ENCODE data around the gene SNRPD3. TPM values are rescaled to one million over a fixed set of nuclear protein-coding genes. Genes with fewer than 3 reads are reported as not detected.

SNRPD3 gene
- total RNA-seq (2021; fragmentation: NEBNext Ultra II Directional; extraction: Animal tissue kit (Norgen Biotek cat#: 25700)) = 100 to 1,000 TPM in 5 of 6 experiments, 10 to 100 TPM in 1; 98.9 to 108 (median 104) TPM
- long read RNA-seq, transcript SNRPD3-201 (4 exons, 1,763 nt) = major isoform, 104 of 125 reads
- long read RNA-seq, partial matches to known transcripts = 10 of 125 reads
- long read RNA-seq, other reads (novel, unspliced or antisense) = 11 of 125 reads

DNA sequence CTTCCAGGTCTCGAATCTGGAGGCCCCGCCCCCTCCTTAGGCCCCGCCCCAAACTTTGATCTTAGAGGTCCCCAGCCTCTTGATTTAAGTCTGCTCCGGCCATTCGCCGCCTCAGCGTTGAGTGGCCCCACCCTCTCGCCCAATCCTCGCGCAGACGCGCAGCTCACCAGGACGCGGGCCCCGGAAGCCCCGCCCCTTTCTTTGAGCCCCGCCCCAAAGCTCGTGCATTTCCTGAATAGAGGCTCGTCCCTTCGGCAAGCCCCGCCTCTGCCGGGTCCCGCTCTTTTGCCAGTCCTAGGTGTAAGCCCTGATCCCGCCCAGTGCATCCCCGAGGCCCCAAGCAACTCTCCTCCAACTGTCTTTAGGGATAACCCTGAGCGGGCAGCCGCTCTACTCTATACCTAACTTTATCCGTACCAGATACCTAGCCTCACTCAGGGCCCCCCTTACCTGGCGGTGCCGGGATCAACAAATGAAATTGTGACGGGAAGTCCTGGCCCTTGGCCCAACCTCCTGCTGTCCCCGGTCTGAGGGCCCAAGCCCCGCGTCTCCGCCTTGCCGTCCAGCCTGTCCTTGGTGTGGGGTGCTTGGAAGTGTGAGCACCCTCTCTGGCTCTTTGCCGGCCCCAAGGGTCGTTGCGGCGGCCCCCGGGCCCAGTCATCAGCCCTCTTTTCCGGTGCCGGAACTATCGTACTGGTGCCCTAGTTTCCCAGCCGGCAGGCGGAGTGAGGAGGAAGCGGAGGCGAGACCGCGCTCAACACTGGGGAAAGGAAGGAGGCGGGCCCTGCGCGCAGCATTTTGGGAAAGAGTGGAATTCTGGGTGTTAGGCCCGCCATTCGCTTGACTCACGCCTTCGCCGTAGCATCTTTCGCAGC, at the start of gene SNRPD3:
TSS of gene SNRPD3 (plus strand) at position 835 of the 875 bp plus-strand sequence. CDS start 1,676 bp downstream, outside the sequence.
- peaks cover 3% of the 10 kb centered on the region for H3K27me3 Mint-ChIP-seq (ENCODE audit: insufficient read depth)
- DNase-seq = peak; percentile 98

DNA sequence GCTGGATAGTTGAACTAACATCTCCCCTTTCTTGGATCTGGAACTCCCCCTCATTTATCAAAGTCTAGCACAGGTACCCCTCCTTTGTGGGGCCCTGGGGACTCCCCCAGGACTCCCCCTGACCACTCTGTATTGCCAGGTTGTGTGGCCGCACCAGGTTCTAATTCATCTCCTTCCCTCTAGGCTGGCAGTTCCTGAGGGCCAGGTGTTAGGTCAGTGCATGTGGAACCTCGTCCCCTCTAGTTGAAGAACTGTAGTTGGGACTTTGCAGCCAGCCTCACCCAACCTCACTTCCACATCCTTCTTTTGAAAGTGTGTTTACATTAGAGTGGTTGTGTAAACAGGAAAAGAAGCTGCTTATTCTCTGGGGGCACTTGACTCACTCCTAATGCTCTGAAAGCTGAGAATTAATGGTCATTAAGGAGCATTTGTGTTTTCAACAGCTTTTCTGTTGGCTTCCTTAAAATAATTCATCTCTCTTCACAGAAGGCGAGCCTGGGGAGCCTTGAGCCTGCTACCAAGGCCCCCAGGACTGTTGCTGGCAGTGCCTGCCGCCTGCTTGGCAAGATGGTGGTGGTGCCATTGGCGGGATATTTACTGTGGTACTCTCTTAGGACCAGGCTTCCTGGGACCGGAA, 48.9 kb upstream of the SNRPD3 start:
- Mint-ChIP-seq H3K27ac (no peak overlapping the region), H3K4me3 (no peak overlapping the region), H3K9me3 (no peaks in the 10 kb centered on the region), H3K27me3 (ENCODE audit: insufficient read depth) (peaks cover 15% of the 10 kb centered on the region), H3K36me3 (ENCODE audit: low read depth) (no peaks in the 10 kb centered on the region), H3K4me1 (ENCODE audit: low read depth) (peaks cover 49% of the 10 kb centered on the region)
- TF ChIP-seq, protein P1, sequence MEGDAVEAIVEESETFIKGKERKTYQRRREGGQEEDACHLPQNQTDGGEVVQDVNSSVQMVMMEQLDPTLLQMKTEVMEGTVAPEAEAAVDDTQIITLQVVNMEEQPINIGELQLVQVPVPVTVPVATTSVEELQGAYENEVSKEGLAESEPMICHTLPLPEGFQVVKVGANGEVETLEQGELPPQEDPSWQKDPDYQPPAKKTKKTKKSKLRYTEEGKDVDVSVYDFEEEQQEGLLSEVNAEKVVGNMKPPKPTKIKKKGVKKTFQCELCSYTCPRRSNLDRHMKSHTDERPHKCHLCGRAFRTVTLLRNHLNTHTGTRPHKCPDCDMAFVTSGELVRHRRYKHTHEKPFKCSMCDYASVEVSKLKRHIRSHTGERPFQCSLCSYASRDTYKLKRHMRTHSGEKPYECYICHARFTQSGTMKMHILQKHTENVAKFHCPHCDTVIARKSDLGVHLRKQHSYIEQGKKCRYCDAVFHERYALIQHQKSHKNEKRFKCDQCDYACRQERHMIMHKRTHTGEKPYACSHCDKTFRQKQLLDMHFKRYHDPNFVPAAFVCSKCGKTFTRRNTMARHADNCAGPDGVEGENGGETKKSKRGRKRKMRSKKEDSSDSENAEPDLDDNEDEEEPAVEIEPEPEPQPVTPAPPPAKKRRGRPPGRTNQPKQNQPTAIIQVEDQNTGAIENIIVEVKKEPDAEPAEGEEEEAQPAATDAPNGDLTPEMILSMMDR (IDR thresholded peaks at IDR 0.05) = no peak
- DNase-seq = peak; percentile 23

More for the DNA sequence above, at the start of gene SNRPD3:
- Mint-ChIP-seq H3K36me3 (ENCODE audit: low read depth) (peaks cover 34% of the 10 kb centered on the region), H3K27ac (peak within 1 kb of the TSS; percentile 97), H3K9me3 (no peaks in the 10 kb centered on the region), H3K4me1 (ENCODE audit: low read depth) (peaks cover 51% of the 10 kb centered on the region), H3K4me3 (peak within 1 kb of the TSS; percentile 97)
- TF ChIP-seq, protein P1 (IDR thresholded peaks at IDR 0.05) = peak; percentile 44; the same call in 1 of the 2 replicates

GRCh38 chr22:24507716-24508115, 48.1 kb upstream of the SNRPD3 start:
- H3K36me3 Mint-ChIP-seq (ENCODE audit: low read depth) = no peaks in the 10 kb centered on the region
- no peaks in the 10 kb centered on the region for H3K9me3 Mint-ChIP-seq
- H3K4me3 Mint-ChIP-seq = no peak overlapping the region
- H3K27me3 Mint-ChIP-seq (ENCODE audit: insufficient read depth) = peaks cover 15% of the 10 kb centered on the region
- peaks cover 46% of the 10 kb centered on the region for H3K4me1 Mint-ChIP-seq (ENCODE audit: low read depth)
- TF ChIP-seq, protein P1 (IDR thresholded peaks at IDR 0.05) = no peak
- no peak for DNase-seq
- no peak overlapping the region for H3K27ac Mint-ChIP-seq

DNA sequence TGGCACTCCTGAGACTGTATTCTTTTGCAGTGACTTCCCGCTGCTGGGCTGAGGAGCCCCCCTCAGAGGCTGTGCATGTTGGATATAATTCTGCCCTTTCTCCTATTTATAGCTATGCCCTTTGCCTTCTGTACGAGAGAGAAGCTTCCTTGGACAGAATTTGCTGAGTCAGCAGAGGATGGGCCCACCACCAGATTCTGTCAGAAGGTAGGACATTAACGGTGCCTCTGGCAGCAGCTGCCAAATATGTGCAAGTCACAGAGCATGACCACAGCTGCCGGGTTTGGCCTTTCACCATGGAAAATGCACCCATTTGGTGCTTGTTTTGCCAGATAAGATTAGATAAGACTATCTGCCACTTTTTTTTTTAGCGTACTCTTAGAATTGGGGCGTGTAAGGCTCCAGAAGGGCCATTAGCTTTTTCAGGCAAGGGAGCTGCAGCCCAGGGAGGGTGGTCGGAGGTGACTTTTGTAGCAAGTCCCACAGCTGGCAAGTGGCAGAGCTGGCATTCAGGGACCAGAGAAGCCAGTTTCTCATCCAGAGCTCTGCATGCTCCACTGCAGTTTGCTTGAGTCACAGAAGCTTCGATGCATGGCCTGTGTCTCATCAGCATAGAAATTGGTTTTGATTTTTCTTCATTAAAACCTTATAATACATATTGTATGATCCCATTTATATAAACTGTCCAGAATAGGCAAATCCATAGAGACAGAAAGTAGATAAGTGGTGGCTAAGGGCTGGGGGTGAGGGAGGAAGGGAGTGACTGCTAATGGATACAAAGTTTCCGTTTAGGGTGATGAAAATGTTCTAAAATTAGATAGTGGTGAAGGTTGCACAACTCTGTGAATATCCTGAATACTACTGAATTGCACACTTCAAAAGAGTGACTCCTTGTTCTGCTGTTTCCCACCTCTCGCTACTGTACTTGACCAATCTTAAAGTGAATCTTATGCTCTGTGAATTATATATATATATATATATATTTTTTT, 44.9 kb upstream of the SNRPD3 start:
- peaks cover 37% of the 10 kb centered on the region for H3K4me1 Mint-ChIP-seq (ENCODE audit: low read depth)
- TF ChIP-seq, protein P1 (IDR thresholded peaks at IDR 0.05) = no peak
- H3K9me3 Mint-ChIP-seq = no peaks in the 10 kb centered on the region
- peak; percentile 13 for DNase-seq
- no peak overlapping the region; the same call in 1 of the 2 replicates for H3K4me3 Mint-ChIP-seq
- H3K27ac Mint-ChIP-seq = no peak overlapping the region
- no peaks in the 10 kb centered on the region for H3K36me3 Mint-ChIP-seq (ENCODE audit: low read depth)
- H3K27me3 Mint-ChIP-seq (ENCODE audit: insufficient read depth) = peaks cover 16% of the 10 kb centered on the region

DNA sequence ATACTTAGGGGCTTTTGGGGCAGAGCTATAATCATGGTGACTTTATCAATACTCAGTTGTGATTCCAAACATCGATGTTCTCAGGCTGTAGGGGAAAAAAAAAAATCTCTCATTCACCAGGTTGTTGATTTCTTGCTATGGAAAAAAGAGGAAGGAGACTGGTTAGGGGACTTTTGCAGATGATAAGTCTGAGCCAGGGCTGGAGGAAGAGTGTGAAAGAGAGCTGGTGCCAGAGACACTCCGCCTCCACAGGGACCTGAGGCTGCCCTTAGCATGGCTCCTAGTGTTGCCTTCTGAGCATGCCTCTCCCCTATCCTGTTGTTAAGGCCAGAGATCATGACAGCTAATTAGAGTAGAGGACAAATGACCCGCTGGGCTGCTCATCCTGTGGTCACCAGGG, 43.8 kb upstream of the SNRPD3 start:
- H3K4me1 Mint-ChIP-seq (ENCODE audit: low read depth) = peaks cover 40% of the 10 kb centered on the region
- no peaks in the 10 kb centered on the region for H3K36me3 Mint-ChIP-seq (ENCODE audit: low read depth)
- no peak for DNase-seq

More for the DNA sequence above, 43.8 kb upstream of the SNRPD3 start:
- TF ChIP-seq, protein P1 (IDR thresholded peaks at IDR 0.05) = no peak
- Mint-ChIP-seq H3K27ac (no peak overlapping the region), H3K9me3 (no peaks in the 10 kb centered on the region), H3K27me3 (ENCODE audit: insufficient read depth) (peaks cover 12% of the 10 kb centered on the region), H3K4me3 (no peak overlapping the region)

All from HFFc6 (cell line).